HG03460 (cell line): Measurements from ENCODE around the gene MTRFR.

Experiments used
- ATAC-seq: cut with Tn5 transposase; IDR thresholded peaks from one replicate; pipeline ENCODE4 v1.9.1; 2021; ENCODE audit not compliant: unreplicated experiment

Gene MTRFR

GRCh38 chr12:123269896-123270213, 36.6 kb downstream of the MTRFR start:
- ATAC-seq, result no peak

GRCh38 chr12:123270214-123271000, 37.2 kb downstream of the MTRFR start:
- ATAC-seq, result peak; percentile 8

- peak; percentile 57 for ATAC-seq
Observed at GRCh38 chr12:123271001-123271668, 37.9 kb downstream of the MTRFR start.

GRCh38 chr12:123273166-123273565, 39.9 kb downstream of the MTRFR start:
- no peak for ATAC-seq

GRCh38 chr12:123278101-123278627, 44.9 kb downstream of the MTRFR start:
- peak; percentile 77 for ATAC-seq

- ATAC-seq, result no peak
Observed at GRCh38 chr12:123280971-123281370, 47.7 kb downstream of the MTRFR start.

GRCh38 chr12:123282111-123282510, 48.9 kb downstream of the MTRFR start:
- ATAC-seq, result no peak

GRCh38 chr12:123283461-123283860, 50.2 kb downstream of the MTRFR start:
- ATAC-seq, result no peak

- ATAC-seq, result no peak
Observed at GRCh38 chr12:123284669-123285068, 51.4 kb downstream of the MTRFR start.

GRCh38 chr12:123286652-123287373, 53.6 kb downstream of the MTRFR start:
- no peak for ATAC-seq

- no peak for ATAC-seq
Observed at GRCh38 chr12:123288751-123289346, 55.6 kb downstream of the MTRFR start.

- ATAC-seq, result no peak
Observed at GRCh38 chr12:123289911-123290310, 56.7 kb downstream of the MTRFR start.

- ATAC-seq, result no peak
Observed at GRCh38 chr12:123293178-123293760, 60.0 kb downstream of the MTRFR start.

GRCh38 chr12:123305136-123305535, 71.9 kb downstream of the MTRFR start:
- no peak for ATAC-seq

GRCh38 chr12:123306200-123306599, 73.0 kb downstream of the MTRFR start:
- ATAC-seq, result no peak
